B cell (primary cell): ENCODE measurements around the gene HHIPL1. TPM values are rescaled to one million over a fixed set of nuclear protein-coding genes. Genes with fewer than 3 reads are reported as not detected.

Experiments
- ATAC-seq: fragments of 200-7000 bp; cut with Tn5 transposase; one replicate; pipeline ENCODE4 v1.10.0; 2021; ENCODE audit warnings: low read depth, mild to moderate bottlenecking, moderate number of reproducible peaks, moderate library complexity
- CTCF ChIA-PET: fragments of 350-600 bp; sonication (Branson Sonifier 250); formaldehyde crosslinking; loops from one replicate; lab custom pipeline; 2021; ENCODE audit warnings: antibody characterized with exemption, inconsistent platforms; lab: Charles Lee
- POLR2A ChIA-PET: fragments of 350-600 bp; sonication (Branson Sonifier 250); formaldehyde crosslinking; loops from one replicate; lab custom pipeline; 2021; ENCODE audit warnings: antibody characterized with exemption; lab: Charles Lee
- DNase-seq: peaks from one replicate; pipeline ENCODE4 v3.0.0; 2013
- H2AFZ ChIP-seq: 2 replicates; pipeline ENCODE4 v1.6.1; 2012; ENCODE audit warnings: mild to moderate bottlenecking, low read depth, low read length; ENCODE audit not compliant: insufficient read depth, poor library complexity, severe bottlenecking
- H3K27ac ChIP-seq, 2 donors: 1 replicate in 1 of 2; 2 replicates in 1 of 2; pipeline ENCODE4 v1.5.1; 2012 to 2013; ENCODE audit warnings: low read length in 2 of 2, mild to moderate bottlenecking in 2 of 2, moderate library complexity in 1 of 2
- H3K27me3 ChIP-seq, 4 experiments: fragments of 200-600 bp in 1 of 4; sonication (generic) in 1 of 4; replicated peaks in 1 of 4; 1 replicate in 2 of 4; 2 replicates in 2 of 4; pipeline versions ENCODE4 v1.6.1 to v1.7.0; 2013 to 2016; ENCODE audit warnings: low read length in 3 of 4, mild to moderate bottlenecking in 2 of 4, mixed read lengths in 1 of 4, moderate library complexity in 1 of 4; ENCODE audit not compliant: insufficient read depth in 4 of 4, control insufficient read depth in 3 of 4; ENCODE audit errors: control extremely low read depth in 1 of 4
- H3K36me3 ChIP-seq, 2 experiments: replicated peaks in 1 of 2; 1 replicate in 1 of 2; 2 replicates in 1 of 2; pipeline versions ENCODE4 v1.6.1 to v1.7.1; 2013; ENCODE audit warnings: low read length in 1 of 2; ENCODE audit not compliant: insufficient read depth in 2 of 2, control insufficient read depth in 1 of 2; ENCODE audit errors: control extremely low read depth in 1 of 2, extremely low read depth in 1 of 2
- H3K4me1 ChIP-seq, 2 donors: fragments of 200-600 bp in 1 of 2; sonication (generic) in 1 of 2; 1 replicate in 1 of 2; 2 replicates in 1 of 2; pipeline versions ENCODE4 v1.5.1 to v1.6.1; 2013 to 2017; ENCODE audit warnings: low read length in 2 of 2; ENCODE audit not compliant: control insufficient read depth in 2 of 2, insufficient read depth in 2 of 2
- H3K4me2 ChIP-seq: replicated peaks from 2 replicates; pipeline ENCODE3; 2012; ENCODE audit warnings: mild to moderate bottlenecking, low read depth, low read length; ENCODE audit not compliant: poor library complexity, severe bottlenecking
- H3K4me3 ChIP-seq, 5 experiments: fragments of 200-600 bp in 1 of 5; sonication (generic) in 1 of 5; 1 replicate in 3 of 5; 2 replicates in 2 of 5; pipeline versions ENCODE4 v1.5.1 to v1.7.0; 2011 to 2016; ENCODE audit warnings: low read length in 4 of 5, mild to moderate bottlenecking in 4 of 5, low read depth in 2 of 5, control low read depth in 1 of 5, moderate library complexity in 1 of 5; ENCODE audit not compliant: insufficient read depth in 1 of 5; ENCODE audit errors: control extremely low read depth in 1 of 5, extremely low read depth in 1 of 5
- H3K79me2 ChIP-seq: fragments of 200-600 bp; sonication (generic); one replicate; pipeline ENCODE4 v1.6.0; 2016; ENCODE audit warnings: low read length; ENCODE audit not compliant: control insufficient read depth, insufficient read depth
- H3K9ac ChIP-seq: fragments of 200-600 bp; sonication (generic); 2 replicates; pipeline ENCODE4 v1.6.1; 2017; ENCODE audit warnings: mild to moderate bottlenecking, low read length, moderate library complexity
- H3K9me3 ChIP-seq, 3 donors: one replicate each; pipeline versions ENCODE4 v1.6.1 to v1.7.1; 2013; ENCODE audit warnings: low read length in 2 of 3; ENCODE audit not compliant: control insufficient read depth in 2 of 3, insufficient read depth in 1 of 3; ENCODE audit errors: control extremely low read depth in 1 of 3
- H4K20me1 ChIP-seq: 2 replicates; pipeline ENCODE4 v1.6.0; 2012; ENCODE audit warnings: mild to moderate bottlenecking, low read length; ENCODE audit not compliant: insufficient read depth, control insufficient read depth, poor library complexity, severe bottlenecking
- H3K27ac Mint-ChIP-seq: one replicate; pipeline ENCODE4 v1.8.0; 2021; ENCODE audit warnings: mixed read lengths
- H3K27me3 Mint-ChIP-seq: one replicate; pipeline ENCODE4 v1.8.0; 2021; ENCODE audit warnings: mixed read lengths
- H3K4me1 Mint-ChIP-seq: one replicate; pipeline ENCODE4 v1.8.0; 2021; ENCODE audit warnings: mixed read lengths
- H3K4me3 Mint-ChIP-seq: one replicate; pipeline ENCODE4 v1.8.0; 2021; ENCODE audit warnings: mixed read lengths
- H3K9me3 Mint-ChIP-seq: one replicate; pipeline ENCODE4 v1.8.0; 2022; ENCODE audit warnings: mixed read lengths; ENCODE audit not compliant: insufficient read depth
- CTCF ChIP-seq: fragments of 200-600 bp; IDR thresholded peaks from one replicate; pipeline ENCODE4 v1.8.0; 2022; ENCODE audit warnings: antibody characterized with exemption, mild to moderate bottlenecking
- EZH2 ChIP-seq: IDR thresholded peaks from 2 replicates; pipeline ENCODE4 v1.6.1; 2012; ENCODE audit warnings: borderline replicate concordance, low read depth, mild to moderate bottlenecking, moderate library complexity, low read length; ENCODE audit not compliant: insufficient read depth, poor library complexity, severe bottlenecking
- WGBS: methylation state at CpG from one replicate; pipeline ENCODE4 v1.1.5; 2013; ENCODE audit warnings: missing lambda C conversion rate; ENCODE audit not compliant: insufficient coverage; 5-methylcytosine and 5-hydroxymethylcytosine counted together
- intact Hi-C: fragments of 100-400 bp; cut with micrococcal nuclease; formaldehyde crosslinking; loops from one replicate; pipeline ENCODE4 v1.10.0; 2022
- polyA plus RNA-seq: library from polyadenylated mRNA; depleted of rRNA; stranded (reverse); fragments of >200 nt; gene quantifications from 2 replicates; pipeline ENCODE4 v1.2.3, GENCODE V29; 2012
- total RNA-seq, 2 donors: library from RNA; stranded (reverse); fragments of 120-200 nt in 1 of 2; gene quantifications; 1 replicate in 1 of 2; 2 replicates in 1 of 2; pipeline versions ENCODE4 v1.2.3 to v1.2.4, GENCODE V29; 2013 to 2022

HHIPL1 gene
- total and polyA plus RNA-seq, 2 donors (not counting 1 experiment from before 2014, with no cell fraction given), result not detected

- no peak overlapping the region for H3K4me3 ChIP-seq
- Mint-ChIP-seq H3K4me3 (no peak overlapping the region), H3K4me1 (peaks cover 9% of the 10 kb centered on the region), H3K9me3 (no peaks in the 10 kb centered on the region), H3K27me3 (peaks cover 18% of the 10 kb centered on the region), H3K27ac (no peak overlapping the region)
- ATAC-seq (no peak), DNase-seq (no peak)
- no peak for TF ChIP-seq CTCF
- TF ChIP-seq EZH2, result no peak
- H3K4me1 ChIP-seq, result peaks cover 0 to 6% of the 10 kb centered on the region in 2 donors
- ChIA-PET CTCF (no interaction called here), POLR2A (no interaction called here)
- no peaks in the 10 kb centered on the region for H3K79me2 ChIP-seq
- peaks cover 0 to 25% (median 2%) of the 10 kb centered on the region in 4 experiments for H3K27me3 ChIP-seq
- H3K9ac ChIP-seq, result no peak overlapping the region
- H3K27ac ChIP-seq, result no peak overlapping the region
- no peaks in the 10 kb centered on the region for H4K20me1 ChIP-seq
- WGBS, result 83% methylated on average over 18 of the region's 20 CpGs
- no peak overlapping the region for H2AFZ ChIP-seq
- H3K36me3 ChIP-seq, result no peaks in the 10 kb centered on the region
- no peak overlapping the region for H3K4me2 ChIP-seq
- intact Hi-C loops, result no loop called here
- peaks cover 0 to 5% (median 0%) of the 10 kb centered on the region in 3 donors for H3K9me3 ChIP-seq
Measured at GRCh38 chr14:99671235-99672224, 26.6 kb downstream of the HHIPL1 start.
